Effector CD8-positive, alpha-beta T cell (primary cell): ENCODE measurements around the gene NAALADL2.
"Not testable (repeated sequence)": the region's sequence is repeated elsewhere in the genome, so short reads cannot be mapped to it uniquely, and the experiment has no call there.

ENCODE experiments used
- DNase-seq: peaks from one replicate; lab custom pipeline; 2025; lab: John Stamatoyannopoulos, UW

The NAALADL2 gene

DNA sequence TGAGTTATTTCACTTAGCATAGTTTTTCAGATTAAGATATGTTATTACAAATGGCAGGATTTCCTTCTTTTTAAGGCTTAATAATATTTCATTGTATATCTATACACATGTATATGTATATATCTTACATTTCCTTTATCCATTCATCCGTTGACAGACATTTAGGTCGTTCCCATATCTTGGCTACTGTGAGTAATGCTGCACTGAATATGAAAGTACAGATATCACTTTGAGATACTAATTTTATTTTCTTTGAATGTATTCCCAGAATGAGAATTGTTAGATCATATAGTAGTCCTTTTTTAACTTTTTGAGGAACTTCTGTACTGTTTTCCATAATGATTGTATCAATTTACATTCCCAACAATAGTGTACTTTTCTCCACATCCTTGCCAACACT, 270.4 kb downstream of the NAALADL2 start:
- DNase-seq: no peak

DNA sequence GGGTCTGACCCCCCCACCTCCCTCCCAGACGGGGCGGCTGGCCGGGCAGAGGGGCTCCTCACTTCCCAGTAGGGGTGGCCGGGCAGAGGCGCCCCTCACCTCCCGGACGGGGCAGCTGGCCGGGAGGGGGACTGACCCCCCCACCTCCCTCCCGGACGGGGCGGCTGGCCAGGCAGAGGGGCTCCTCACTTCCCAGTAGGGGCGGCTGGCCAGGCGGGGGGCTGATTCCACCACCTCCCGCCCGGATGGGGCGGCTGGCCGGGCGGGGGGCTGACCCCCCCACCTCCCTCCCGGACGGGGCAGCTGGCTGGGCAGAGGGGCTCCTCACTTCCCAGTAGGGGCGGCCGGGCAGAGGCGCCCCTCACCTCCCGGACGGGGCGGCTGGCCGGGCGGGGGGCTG, 272.7 kb downstream of the NAALADL2 start:
- not testable (repeated sequence) for DNase-seq

GRCh38 chr3:175132706-175133105, 273.6 kb downstream of the NAALADL2 start:
- DNase-seq: not testable (repeated sequence)

DNA sequence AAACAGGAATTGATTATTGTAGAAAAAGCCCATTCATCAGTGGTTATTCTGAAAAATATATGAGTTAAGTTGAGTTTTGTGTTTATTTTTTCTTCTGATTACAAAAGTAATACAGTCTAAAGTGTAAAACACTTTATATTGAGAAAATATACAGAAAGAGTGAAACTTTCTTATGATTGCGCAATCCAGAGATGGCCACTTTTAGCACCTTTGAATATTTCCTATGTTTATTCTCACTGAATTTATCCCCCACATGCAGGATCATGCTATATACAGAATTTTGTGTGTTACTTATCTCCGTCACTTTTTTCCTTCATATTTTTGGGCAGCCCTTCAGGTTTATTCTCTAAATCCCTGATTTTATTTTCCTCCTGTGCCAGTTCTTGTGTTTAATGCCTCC, 285.2 kb downstream of the NAALADL2 start:
- DNase-seq: no peak

DNA sequence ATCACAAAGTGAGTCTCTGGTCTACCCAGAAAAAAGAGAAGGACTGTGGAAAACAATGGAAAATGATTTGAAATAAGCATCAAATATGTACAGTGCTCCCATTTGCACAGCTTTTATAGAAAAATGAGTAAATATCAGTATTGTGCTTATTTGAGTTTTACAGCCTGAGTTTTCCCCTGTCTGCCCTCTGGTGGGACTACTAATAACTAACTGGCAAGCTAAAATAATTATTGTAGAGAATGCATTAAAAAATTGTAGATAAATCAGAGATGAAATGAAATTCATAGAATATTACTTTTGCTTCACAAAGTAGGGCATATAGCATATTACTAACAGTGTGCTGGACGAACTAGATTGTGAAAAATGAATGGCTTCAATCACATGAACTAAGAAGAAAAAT, 287.1 kb downstream of the NAALADL2 start:
- no peak for DNase-seq

- no peak for DNase-seq
These were observed 290.5 kb downstream of the NAALADL2 start for GRCh38 chr3:175149675-175150074.

DNA sequence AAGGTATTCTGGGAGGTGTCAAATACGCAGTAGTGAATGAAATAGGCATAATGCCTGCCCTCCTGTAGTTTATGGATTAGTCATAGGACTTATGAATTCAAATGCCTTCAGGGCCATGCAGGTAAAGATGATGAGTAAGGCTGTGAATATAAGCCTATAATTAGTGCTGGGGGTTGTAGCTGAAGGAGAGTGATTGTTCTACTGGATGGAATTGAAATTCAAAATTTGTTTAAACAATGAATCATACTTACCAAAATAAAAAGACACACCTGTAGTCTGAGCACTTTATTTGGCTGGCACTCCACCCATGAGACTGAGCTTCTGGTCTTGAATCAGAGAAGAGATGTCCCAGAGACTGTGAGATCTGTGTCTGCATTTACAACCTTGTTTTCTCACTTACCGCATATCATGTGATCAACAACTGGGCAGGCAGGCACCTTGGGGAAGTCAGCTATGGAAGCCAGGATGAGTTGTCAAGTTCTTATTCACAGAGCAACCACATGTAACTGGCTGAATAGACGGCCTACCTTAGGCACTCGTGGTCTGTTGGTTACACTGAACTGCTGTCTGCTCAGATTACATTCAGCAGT, 291.8 kb downstream of the NAALADL2 start:
- no peak for DNase-seq

- no peak for DNase-seq
These were observed 294.5 kb downstream of the NAALADL2 start for GRCh38 chr3:175153595-175153994.

DNA sequence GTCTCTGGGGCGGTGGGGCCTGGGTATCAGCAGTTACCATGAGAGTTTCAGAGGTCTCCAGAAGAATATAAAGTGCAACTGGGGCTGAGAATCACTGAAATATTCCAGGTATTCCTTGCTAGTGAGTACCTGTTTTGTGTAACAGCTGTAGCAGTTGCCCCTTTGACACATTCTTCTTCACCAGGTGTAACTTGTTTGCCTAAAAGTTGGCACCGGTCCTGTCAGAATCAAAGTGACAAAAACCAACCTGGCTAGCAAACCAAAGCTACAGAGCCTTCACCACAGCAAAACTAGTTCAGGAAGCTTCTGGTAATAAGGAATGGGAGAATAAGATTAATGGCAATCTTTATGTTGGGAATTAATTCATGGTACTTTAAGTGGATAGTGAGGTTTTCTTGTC, 296.0 kb downstream of the NAALADL2 start:
- DNase-seq: no peak

DNA sequence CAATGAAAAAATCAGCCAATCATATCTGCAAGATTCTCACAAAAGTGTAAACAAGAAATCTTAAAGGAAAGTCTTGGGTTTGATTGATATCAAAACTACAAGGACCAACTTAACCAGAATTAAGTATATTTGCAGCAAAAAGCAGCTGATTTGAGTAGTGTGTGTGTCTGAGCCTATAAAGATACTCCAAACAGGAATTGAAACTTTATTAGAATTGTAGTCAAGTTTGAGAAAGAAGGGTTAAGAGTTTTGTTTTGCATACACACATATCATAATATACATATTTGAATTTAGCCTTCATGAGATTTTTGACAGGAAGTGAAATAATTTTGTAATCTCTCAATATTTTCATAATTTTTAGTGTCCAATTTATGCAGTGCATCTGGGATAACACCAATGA, 300.1 kb downstream of the NAALADL2 start:
- DNase-seq: no peak

GRCh38 chr3:175161291-175161690, 302.2 kb downstream of the NAALADL2 start:
- no peak for DNase-seq

DNA sequence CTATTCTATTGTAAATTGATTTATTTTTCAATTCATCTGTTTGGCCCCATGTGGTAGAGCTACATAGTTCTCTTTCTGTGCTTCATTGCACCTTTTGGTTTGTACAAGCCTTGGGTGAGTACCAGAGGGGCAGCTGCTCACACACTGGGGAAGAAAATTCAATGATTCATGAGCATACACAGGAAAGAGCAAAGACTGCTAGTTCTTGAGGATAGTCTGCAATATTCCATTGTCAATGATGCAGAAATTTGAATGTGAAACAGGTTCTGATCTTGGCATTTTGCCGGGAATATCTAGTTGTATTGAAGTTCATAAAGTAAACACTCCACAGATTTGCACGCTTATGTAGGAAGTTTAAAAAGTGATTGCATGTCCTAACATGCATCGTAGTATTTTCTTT, 304.6 kb downstream of the NAALADL2 start:
- DNase-seq: no peak

DNA sequence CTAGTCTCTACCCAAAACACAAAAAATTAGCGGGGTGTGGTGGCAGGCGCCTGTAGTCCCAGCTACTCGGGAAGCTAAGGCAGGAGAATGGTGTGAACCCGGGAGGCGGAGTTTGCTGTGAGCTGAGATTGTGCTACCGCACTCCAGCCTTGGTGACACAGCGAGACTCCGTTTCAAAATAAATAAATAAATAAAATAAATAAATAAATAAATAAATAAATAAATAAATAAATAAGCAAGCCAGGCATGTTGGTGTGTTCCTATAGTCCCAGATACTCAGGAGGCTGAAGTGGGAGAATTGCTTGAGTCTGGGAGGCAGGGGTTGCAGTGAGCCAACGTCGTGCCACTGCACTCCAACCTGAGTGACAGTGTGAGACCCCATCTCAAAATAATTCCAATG, 314.0 kb downstream of the NAALADL2 start:
- DNase-seq: not testable (repeated sequence)

- DNase-seq: no peak
These were observed 317.4 kb downstream of the NAALADL2 start for GRCh38 chr3:175176556-175176955.

DNA sequence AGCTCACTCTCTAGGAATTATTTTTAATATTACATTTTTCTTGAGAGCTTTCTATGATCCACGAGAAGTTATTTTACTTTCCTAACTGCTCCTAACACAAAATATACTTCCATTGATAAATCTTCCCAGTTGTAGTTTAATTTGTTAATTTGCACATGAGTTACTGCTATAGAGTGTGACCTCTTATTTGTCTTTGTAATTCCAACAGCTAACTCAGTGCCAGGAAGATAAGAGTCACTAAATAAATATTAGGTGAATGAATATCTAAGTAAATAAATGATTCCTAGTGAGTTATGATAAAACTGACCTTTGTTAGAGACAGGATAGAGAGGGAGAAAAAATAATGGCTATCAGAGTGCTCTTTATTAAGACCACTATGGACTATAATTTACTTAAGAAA, 319.9 kb downstream of the NAALADL2 start:
- no peak for DNase-seq

DNA sequence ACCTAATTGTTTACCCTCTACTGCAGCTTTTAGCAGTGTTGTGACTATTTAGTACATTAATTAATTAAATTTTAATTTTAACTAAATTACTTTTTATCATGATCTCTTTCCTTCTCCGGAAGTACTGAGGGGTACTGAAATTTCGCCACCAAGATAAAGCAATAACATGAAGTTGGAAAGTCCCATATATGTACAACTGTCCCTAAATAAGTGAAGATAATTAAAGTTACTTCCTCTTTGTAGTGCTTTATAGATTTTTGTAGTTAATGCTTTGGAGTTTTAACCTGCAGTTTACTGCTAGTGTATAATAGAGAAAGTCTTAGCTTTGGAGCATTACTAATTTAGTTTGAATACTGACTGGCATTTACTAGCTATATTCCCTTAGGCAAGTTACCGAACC, 325.3 kb downstream of the NAALADL2 start:
- DNase-seq: no peak

GRCh38 chr3:175185903-175186302, 326.8 kb downstream of the NAALADL2 start:
- DNase-seq: no peak

GRCh38 chr3:175186511-175186910, 327.4 kb downstream of the NAALADL2 start:
- no peak for DNase-seq

- no peak for DNase-seq
These were observed 328.5 kb downstream of the NAALADL2 start for GRCh38 chr3:175187586-175187985.

GRCh38 chr3:175192536-175192935, 333.4 kb downstream of the NAALADL2 start:
- no peak for DNase-seq

GRCh38 chr3:175193815-175194518, 334.8 kb downstream of the NAALADL2 start:
- no peak for DNase-seq

DNA sequence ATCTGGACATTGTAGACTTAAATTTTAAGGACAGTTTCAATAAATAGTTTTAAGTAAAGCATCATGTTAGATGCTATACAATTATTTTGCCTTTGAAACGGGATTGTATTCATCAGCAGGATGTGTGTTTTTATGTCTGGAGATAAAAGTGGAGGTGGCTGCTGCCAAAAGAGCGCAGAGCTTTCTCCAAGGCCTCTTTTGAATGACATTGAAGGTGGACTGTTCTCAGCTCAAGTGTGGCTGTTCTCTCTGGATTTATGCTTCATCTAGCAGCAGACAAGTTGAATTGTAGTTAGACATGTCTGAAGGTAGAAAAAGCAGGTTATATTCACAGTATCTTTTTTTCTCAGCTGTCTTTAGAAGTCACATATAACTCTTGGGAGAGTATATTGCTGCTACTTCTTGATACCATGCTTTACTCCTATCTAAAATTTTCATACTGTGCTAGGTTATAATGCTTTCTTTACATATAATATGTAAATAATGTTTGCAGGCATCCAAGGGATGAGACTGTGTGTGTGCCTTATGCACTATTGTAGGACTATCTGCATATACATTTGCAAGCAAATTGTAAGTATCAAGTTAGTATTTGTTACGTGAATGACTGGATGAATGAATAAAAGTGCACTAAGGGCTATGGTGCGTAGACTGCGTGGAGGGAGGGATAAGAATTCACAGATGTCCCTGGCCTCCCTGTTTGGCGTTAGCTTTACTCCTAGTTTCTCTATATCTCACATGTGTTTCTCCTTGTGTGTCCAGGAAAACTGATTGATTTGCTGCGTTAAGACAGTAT, 340.1 kb downstream of the NAALADL2 start:
- DNase-seq: no peak

- no peak for DNase-seq
These were observed 340.8 kb downstream of the NAALADL2 start for GRCh38 chr3:175199961-175200360.
